Hepatocyte (in vitro differentiated cells): ENCODE data around the gene TMEM273.

ENCODE experiments used
- CTCF ChIP-seq: fragments of 200-600 bp; sonication (generic); IDR thresholded peaks from 2 replicates; pipeline ENCODE4 v1.5.1; 2016; ENCODE audit warnings: antibody characterized with exemption, mild to moderate bottlenecking; ENCODE audit not compliant: poor library complexity
- EZH2 ChIP-seq: fragments of 200-600 bp; sonication (generic); IDR thresholded peaks from 2 replicates; pipeline ENCODE4 v1.6.1; 2016; ENCODE audit warnings: antibody characterized with exemption, mild to moderate bottlenecking, borderline replicate concordance

- no peak for TF ChIP-seq CTCF
- TF ChIP-seq EZH2 = no peak
Measured at GRCh38 chr10:49135575-49136313, 52.4 kb downstream of the TMEM273 start.
